A673 (cell line): ENCODE measurements around the gene KRT14.

Experiments used
- CTCF ChIP-seq: fragments of 300-800, 200-600 bp; sonication (generic); conservative IDR thresholded peaks from 2 replicates; pipeline ENCODE4 v1.5.1; 2017; ENCODE audit warnings: low read depth, mild to moderate bottlenecking, antibody characterized with exemption, low read length, moderate library complexity, mixed read lengths
- EZH2 ChIP-seq: fragments of 200-600 bp; sonication (generic); IDR thresholded peaks from 2 replicates; pipeline ENCODE4 v1.6.1; 2017; ENCODE audit warnings: borderline replicate concordance, low read depth, mild to moderate bottlenecking, mixed read lengths, antibody characterized with exemption, low read length; ENCODE audit not compliant: poor library complexity, severe bottlenecking

GRCh38 chr17:41556931-41557330 is 29.8 kb downstream of the KRT14 start:
- no peak for TF ChIP-seq CTCF
- no peak for TF ChIP-seq EZH2
